Stomach (tissue), 4 donors: ENCODE data around the gene SYNJ1.

Experiments
- EP300 ChIP-seq: sonication (generic); formaldehyde crosslinking; IDR thresholded peaks from one replicate; pipeline ENCODE4 v1.6.1; 2017; ENCODE audit warnings: antibody characterized with exemption
- POLR2A ChIP-seq, 4 donors: fragments of 450-650 bp; IDR thresholded peaks; one replicate each; pipeline ENCODE4 v1.6.1; 2016; ENCODE audit warnings: antibody characterized with exemption in 4 of 4, control low read depth in 2 of 4, mild to moderate bottlenecking in 1 of 4, moderate library complexity in 1 of 4
- POLR2AphosphoS5 ChIP-seq, 3 donors: sonication (generic); formaldehyde crosslinking; IDR thresholded peaks; one replicate each; pipeline ENCODE4 v1.6.1; 2016; ENCODE audit warnings: antibody characterized with exemption in 3 of 3
- TF ChIP-seq, protein P1 (sequence below), 7 experiments: fragments of 450-650 bp in 4 of 7; fragments of 200-600 bp in 3 of 7; sonication (generic) in 3 of 7; IDR thresholded peaks; one replicate each; pipeline ENCODE4 v1.5.1; 2016 to 2019; ENCODE audit warnings: antibody characterized with exemption in 7 of 7, control low read depth in 2 of 7, mild to moderate bottlenecking in 1 of 7

DNA sequence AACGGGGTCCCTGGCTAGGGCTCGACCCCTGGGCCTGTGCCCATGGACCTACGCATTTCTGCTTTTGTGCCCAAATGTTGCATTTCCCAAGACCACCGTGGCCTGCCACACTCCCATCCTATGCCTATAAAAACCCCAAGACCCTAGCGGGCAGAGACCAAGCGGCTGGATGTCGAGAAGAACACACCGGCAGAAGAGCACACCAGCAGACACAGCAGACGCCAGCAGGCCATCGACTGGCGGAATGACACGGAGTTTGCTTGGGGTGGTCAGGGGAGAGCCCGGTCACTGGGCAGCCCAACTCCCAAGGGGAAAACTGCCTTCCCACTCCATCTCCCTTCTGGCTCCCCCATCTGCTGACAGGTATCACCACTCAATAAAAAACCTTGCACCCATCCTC is 146.9 kb downstream of the SYNJ1 start:
- no peak for TF ChIP-seq POLR2A (IDR thresholded peaks at IDR 0.05)
- TF ChIP-seq, protein P1, sequence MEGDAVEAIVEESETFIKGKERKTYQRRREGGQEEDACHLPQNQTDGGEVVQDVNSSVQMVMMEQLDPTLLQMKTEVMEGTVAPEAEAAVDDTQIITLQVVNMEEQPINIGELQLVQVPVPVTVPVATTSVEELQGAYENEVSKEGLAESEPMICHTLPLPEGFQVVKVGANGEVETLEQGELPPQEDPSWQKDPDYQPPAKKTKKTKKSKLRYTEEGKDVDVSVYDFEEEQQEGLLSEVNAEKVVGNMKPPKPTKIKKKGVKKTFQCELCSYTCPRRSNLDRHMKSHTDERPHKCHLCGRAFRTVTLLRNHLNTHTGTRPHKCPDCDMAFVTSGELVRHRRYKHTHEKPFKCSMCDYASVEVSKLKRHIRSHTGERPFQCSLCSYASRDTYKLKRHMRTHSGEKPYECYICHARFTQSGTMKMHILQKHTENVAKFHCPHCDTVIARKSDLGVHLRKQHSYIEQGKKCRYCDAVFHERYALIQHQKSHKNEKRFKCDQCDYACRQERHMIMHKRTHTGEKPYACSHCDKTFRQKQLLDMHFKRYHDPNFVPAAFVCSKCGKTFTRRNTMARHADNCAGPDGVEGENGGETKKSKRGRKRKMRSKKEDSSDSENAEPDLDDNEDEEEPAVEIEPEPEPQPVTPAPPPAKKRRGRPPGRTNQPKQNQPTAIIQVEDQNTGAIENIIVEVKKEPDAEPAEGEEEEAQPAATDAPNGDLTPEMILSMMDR (IDR thresholded peaks at IDR 0.05), result no peak
- no peak for TF ChIP-seq POLR2AphosphoS5 (IDR thresholded peaks at IDR 0.05)
- TF ChIP-seq EP300, result no peak
